IPS-NIHi7 (cell line): Measurements from ENCODE around the gene ROCK1.
A peak's percentile ranks its signal among the peaks of the same experiment; 100 is the strongest.
"Not testable (repeated sequence)": the region's sequence is repeated elsewhere in the genome, so short reads cannot be mapped to it uniquely, and the experiment has no call there.

Source experiments
- DNase-seq: peaks from one replicate; pipeline ENCODE4 v3.0.0; 2012; ENCODE audit warnings: mixed read lengths; ENCODE audit errors: extremely low spot score

Gene ROCK1

GRCh38 chr18:21052385-21052784 lies 59.2 kb downstream of the ROCK1 start:
- no peak for DNase-seq

- no peak for DNase-seq
Observed at GRCh38 chr18:21051620-21052019, 60.0 kb downstream of the ROCK1 start.

DNA sequence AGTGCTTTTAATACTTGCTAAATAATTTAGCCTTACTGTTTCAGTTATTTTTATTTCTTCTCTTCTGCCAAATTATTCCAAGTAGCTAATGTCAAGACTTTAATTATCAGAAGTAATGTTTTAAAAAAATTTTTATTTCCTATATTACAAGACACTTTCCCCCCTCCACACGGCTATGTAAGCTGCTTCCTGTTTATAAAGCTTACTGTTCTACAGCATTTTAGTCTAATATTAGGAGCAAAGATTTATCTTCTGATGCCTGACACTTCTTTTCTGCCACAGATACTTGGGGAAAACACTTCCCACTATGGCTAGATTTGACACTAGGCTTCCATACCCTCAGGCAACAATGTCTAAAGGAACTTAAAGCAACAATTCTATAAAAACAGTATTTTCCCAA lies 62.3 kb downstream of the ROCK1 start:
- no peak for DNase-seq

GRCh38 chr18:21047126-21047525 lies 64.5 kb downstream of the ROCK1 start:
- no peak for DNase-seq

GRCh38 chr18:21040466-21040865 lies 71.1 kb downstream of the ROCK1 start:
- DNase-seq, result no peak

DNA sequence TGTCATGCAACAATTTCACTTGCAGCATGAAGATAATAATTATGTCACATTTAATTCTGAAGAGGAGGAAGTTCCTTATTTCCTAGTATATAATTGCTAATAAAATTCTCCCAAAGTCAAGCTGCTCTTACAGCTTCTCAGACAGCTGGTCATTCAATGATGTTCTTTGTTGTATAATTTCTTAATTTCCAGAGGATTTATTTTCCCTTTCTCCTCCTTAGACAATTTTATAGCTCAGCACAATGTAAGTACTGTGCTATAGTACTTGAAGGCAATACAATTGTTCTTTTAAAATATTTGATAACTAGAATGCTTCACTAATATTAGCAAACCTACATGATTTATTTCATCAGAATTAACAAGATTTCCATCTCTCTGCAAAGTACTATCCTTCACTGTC lies 73.4 kb downstream of the ROCK1 start:
- DNase-seq, result no peak

DNA sequence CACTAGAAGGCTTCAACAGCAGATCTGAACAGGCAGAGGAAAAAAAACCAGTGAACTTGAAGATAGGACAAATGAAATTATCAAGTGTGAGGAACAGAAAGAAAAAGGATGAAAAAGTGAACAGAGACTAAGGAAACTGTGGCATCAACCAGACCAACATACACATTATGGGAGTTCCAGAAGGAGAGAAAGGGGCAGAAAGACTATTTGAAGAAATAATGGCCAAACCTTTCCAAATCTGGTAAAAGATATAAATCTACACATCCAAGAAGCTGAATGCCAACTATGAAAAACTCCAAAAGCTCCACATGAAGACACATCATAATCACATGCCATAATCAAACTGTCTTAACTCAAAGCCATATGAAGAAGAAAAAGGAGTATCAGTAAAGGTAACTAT lies 79.8 kb downstream of the ROCK1 start:
- DNase-seq, result no peak

DNA sequence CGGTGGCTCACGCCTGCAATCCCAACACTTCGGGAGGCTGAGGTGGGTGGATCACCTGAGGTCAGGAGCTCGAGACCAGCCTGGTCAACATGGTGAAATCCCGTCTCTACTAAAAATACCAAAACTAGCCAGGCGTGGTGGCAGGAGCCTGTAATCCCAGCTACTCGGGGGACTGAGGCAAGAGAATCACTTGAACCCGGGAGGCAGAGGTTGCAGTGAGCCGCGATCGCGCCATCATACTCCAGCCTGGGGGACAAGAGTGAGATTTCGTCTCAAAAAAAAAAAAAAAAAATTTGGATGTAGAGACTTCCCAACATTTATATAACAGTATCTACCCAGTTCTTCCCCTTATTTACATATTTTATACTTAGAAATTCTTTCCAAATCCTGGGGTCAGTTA lies 93.4 kb downstream of the ROCK1 start:
- not testable (repeated sequence) for DNase-seq

DNA sequence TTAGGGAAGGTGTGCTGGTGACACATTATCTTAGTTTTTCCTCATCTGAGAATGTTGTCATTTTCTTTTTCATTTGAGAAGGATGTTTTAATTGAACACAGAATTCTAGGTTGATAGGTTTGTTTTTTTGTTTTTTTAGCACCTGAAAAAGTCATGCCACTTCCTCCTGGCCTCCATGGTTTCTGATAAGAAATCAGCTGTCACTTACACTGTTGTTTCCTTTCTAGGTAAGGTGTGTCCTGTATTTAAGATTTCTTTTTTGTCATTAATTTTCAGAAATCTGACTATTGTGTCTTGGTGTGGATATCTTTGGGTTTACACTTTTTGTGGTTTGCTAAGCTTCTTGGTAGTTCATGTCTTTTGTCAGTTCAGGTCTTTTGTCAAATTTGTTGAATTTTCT lies 99.3 kb downstream of the ROCK1 start:
- no peak for DNase-seq

GRCh38 chr18:21004726-21005125 lies 106.9 kb downstream of the ROCK1 start:
- DNase-seq, result no peak

DNA sequence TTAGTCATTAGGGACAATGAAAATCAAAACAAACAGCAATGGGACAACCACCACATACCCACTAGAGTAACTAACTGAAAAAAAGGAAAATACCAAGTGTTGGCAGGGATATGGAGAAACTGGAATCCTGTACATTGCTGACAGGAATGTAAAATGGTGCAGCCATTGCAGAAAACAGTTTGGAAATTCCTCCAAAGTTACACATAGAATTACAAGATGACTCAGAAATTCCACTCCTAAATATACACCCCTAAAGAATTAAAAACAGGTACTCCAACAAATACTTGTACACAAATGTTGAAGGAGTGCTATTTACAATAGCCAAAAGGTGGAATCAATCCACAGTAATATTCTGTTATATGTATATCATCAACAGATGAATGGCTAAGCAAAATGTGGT lies 110.9 kb downstream of the ROCK1 start:
- DNase-seq, result no peak

GRCh38 chr18:20997371-20997770 lies 114.2 kb downstream of the ROCK1 start:
- DNase-seq, result no peak

DNA sequence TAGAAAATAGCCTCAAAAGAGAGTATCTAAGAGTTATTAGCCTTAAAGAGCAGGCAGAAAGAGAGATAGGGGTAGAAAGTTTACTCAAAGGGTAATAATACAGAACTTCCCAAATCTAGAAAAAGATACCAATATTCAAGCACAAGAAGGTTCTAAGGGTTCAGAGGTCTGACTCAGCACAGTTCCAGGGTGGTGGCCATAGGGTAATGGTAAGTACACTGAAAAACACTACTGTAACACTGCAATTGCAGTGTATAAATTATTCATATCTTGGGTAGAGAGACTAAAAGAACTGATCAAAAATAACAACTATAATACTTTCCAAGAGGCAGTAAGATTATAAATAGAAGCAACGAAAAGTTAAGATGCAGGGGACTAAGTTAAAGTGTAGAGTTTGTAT lies 115.2 kb downstream of the ROCK1 start:
- DNase-seq, result no peak

DNA sequence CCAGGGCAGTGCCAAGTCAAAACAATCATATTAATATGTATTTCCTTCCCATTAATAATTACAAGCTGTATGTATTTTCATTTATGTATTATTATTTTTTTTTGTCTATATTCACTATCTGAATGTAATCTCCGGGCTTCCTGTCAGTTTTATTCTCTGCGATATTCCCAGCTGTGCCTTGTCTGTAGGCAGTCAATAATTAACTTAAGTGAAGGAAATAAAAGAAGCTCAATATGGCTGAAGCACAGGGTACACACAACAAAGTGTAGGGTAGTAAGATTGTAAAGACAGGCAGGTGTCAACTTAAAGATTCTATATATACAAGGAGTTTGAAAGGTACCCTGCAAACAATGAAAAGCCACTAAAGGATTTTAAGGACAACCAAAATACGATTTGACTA lies 122.9 kb downstream of the ROCK1 start:
- no peak for DNase-seq

GRCh38 chr18:20975077-20975476 lies 136.5 kb downstream of the ROCK1 start:
- DNase-seq, result no peak

DNA sequence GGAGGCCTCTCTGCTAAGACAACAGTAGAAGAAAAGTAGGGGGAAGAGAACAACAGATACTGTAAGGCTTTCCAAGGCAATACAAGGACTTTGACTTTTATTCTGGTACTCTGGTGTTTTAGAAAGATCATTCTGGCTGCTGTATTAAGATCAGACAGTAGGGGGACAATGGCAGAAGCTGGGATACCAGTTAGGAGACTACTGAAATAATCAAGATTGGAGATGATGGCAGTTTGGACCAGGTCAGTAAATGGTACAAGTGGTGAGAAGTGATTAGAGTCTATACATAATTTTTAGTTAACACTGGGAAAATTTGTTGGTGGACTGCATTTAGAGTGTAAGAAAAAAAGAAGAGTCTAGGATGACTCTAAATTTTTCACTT lies 139.7 kb downstream of the ROCK1 start:
- peak; percentile 37 for DNase-seq

GRCh38 chr18:20966795-20967194 lies 144.8 kb downstream of the ROCK1 start:
- DNase-seq, result no peak

GRCh38 chr18:20963027-20963426 lies 148.6 kb downstream of the ROCK1 start:
- DNase-seq, result no peak

- DNase-seq, result no peak
Observed at GRCh38 chr18:20960735-20961134, 150.9 kb downstream of the ROCK1 start.

DNA sequence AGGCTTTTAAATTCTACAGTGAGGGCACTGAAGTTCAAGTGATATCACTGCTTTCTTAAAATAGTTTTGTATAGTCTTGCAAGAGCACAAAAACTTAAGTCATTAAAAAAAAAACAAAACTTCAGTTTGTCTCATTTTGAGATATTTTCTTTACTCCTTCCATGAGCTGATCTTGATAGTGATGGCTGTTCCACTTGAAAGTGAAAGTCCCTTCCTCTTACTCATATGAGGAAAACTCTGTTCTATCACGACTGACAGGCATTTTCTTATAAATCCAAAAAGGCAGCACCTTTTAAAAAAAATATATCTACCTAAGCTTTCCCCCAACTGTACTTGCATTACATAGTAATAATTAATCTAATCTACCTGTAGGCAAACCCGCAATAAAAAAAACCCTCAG lies 160.8 kb downstream of the ROCK1 start:
- DNase-seq, result not testable (repeated sequence)
